ENCODE data around the gene TRIM24. TPM values are rescaled to one million over a fixed set of nuclear protein-coding genes. Genes with fewer than 3 reads are reported as not detected.
"Not testable (repeated sequence)": the region's sequence is repeated elsewhere in the genome, so short reads cannot be mapped to it uniquely, and the experiment has no call there.

Gene TRIM24
- total and polyA plus RNA-seq, 9 donors: 17.0 to 55.6 (median 32.7) TPM

- intact Hi-C loops (cut with DNase I): no loop called here
- no peaks in the 10 kb centered on the region for H3K4me1 ChIP-seq (ENCODE audit: insufficient read depth)
- WGBS, 3 donors: 83 to 90% (median 85%) methylated on average over 2 of the region's 2 CpGs
- H3K9me3 ChIP-seq: peaks cover 0 to 13% of the 10 kb centered on the region in 2 donors
- H3K27me3 ChIP-seq: no peaks in the 10 kb centered on the region
- TF ChIP-seq, protein P1, sequence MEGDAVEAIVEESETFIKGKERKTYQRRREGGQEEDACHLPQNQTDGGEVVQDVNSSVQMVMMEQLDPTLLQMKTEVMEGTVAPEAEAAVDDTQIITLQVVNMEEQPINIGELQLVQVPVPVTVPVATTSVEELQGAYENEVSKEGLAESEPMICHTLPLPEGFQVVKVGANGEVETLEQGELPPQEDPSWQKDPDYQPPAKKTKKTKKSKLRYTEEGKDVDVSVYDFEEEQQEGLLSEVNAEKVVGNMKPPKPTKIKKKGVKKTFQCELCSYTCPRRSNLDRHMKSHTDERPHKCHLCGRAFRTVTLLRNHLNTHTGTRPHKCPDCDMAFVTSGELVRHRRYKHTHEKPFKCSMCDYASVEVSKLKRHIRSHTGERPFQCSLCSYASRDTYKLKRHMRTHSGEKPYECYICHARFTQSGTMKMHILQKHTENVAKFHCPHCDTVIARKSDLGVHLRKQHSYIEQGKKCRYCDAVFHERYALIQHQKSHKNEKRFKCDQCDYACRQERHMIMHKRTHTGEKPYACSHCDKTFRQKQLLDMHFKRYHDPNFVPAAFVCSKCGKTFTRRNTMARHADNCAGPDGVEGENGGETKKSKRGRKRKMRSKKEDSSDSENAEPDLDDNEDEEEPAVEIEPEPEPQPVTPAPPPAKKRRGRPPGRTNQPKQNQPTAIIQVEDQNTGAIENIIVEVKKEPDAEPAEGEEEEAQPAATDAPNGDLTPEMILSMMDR (IDR thresholded peaks at IDR 0.05): no peak
- no peak for TF ChIP-seq EP300 (IDR thresholded peaks at IDR 0.05)
- H3K36me3 ChIP-seq: no peaks in the 10 kb centered on the region
- no peak for DNase-seq
- no peak overlapping the region for H3K4me3 ChIP-seq
- no peak overlapping the region for H3K27ac ChIP-seq
These were observed 64.2 kb downstream of the TRIM24 start for GRCh38 chr7:138524259-138524658.

DNA sequence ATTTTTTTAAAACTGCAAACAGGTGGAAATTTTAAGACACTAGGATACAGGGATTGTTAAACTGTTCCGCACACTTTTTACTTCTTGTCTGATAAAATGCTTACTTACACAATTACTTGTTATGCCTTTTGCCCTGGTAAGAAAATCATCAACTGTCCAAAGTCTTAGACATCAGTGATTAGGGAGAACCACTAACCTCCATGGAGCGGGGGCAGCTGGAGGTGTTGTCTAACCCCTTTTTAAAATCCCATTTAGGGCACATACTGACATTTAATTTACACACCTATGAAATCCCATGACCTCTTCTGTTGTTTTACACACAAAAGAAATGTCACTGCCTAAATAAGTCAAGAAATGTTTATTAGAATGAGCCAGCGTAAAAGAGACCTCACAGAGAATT is 65.7 kb downstream of the TRIM24 start:
- WGBS, 3 donors: 93 to 97% (median 94%) methylated on average over 3 of the region's 3 CpGs
- TF ChIP-seq EP300 (IDR thresholded peaks at IDR 0.05): no peak
- Histone ChIP-seq H3K36me3 (no peaks in the 10 kb centered on the region), H3K27me3 (no peaks in the 10 kb centered on the region), H3K4me1 (ENCODE audit: insufficient read depth) (no peaks in the 10 kb centered on the region), H3K4me3 (no peak overlapping the region), H3K27ac (no peak overlapping the region), H3K9me3 (peaks cover 0 to 13% of the 10 kb centered on the region in 2 donors)
- intact Hi-C loops (cut with DNase I): no loop called here
- DNase-seq: no peak

GRCh38 chr7:138527746-138528223 is 67.7 kb downstream of the TRIM24 start:
- no peaks in the 10 kb centered on the region for H3K4me1 ChIP-seq (ENCODE audit: insufficient read depth)
- H3K27me3 ChIP-seq: no peaks in the 10 kb centered on the region
- peaks cover 0 to 13% of the 10 kb centered on the region in 2 donors for H3K9me3 ChIP-seq
- no peak for DNase-seq
- no peak overlapping the region for H3K27ac ChIP-seq
- TF ChIP-seq POLR2A (IDR thresholded peaks at IDR 0.05) (no peak), EP300 (IDR thresholded peaks at IDR 0.05) (no peak)
- TF ChIP-seq, protein P1 (IDR thresholded peaks at IDR 0.05): no peak
- WGBS, 3 donors: 83 to 88% (median 86%) methylated on average over 5 of the region's 5 CpGs
- no peak overlapping the region for H3K4me3 ChIP-seq
- intact Hi-C loops (cut with DNase I): no loop called here
- H3K36me3 ChIP-seq: no peaks in the 10 kb centered on the region

DNA sequence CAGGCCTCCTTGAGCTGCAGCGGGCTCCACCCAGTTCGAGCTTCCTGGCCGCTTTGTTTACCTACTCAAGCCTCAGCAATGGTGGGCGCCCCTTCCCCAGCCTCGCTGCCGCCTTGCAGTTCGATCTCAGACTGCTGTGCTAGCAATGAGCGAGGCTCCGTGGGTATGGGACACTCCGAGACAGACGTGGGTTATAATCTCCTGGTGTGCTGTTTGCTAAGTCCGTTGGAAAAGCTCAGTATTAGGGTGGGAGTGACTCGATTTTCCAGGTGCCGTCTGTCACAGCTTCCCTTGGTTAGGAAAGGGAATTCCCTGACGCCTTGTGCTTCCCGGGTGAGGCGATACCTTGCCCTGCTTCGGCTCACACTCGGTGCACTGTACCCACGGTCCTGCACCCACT is 76.8 kb downstream of the TRIM24 start:
- H3K4me1 ChIP-seq (ENCODE audit: insufficient read depth); intact Hi-C loops (cut with DNase I); DNase-seq; H3K27ac ChIP-seq; H3K36me3 ChIP-seq; H3K9me3 ChIP-seq; H3K27me3 ChIP-seq; H3K4me3 ChIP-seq: not testable (repeated sequence)
- WGBS, 3 donors: 92 to 96% (median 93%) methylated on average over 20 of the region's 20 CpGs

DNA sequence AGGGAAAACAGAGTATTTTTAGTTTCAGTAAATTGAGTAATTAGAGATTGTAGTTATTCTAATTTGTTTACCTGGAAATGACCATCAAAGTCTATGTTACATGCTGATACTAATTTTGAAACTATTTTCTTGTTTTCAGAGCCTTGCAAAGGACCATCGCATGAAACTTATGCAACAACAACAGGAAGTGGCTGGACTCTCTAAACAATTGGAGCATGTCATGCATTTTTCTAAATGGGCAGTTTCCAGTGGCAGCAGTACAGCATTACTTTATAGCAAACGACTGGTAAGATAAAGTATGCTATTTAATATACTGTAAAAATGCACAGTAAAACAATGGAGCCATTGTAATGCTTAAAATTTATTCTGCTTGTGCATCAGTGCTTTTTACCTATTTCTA is 78.5 kb downstream of the TRIM24 start:
- H3K36me3 ChIP-seq: no peaks in the 10 kb centered on the region
- no peak for DNase-seq
- 30 to 51% (median 33%) methylated on average over 2 of the region's 2 CpGs for WGBS, 3 donors
- H3K27ac ChIP-seq: no peak overlapping the region
- intact Hi-C loops (cut with DNase I): no loop called here
- no peaks in the 10 kb centered on the region for H3K9me3 ChIP-seq
- H3K27me3 ChIP-seq: no peaks in the 10 kb centered on the region
- H3K4me3 ChIP-seq: no peak overlapping the region
- no peaks in the 10 kb centered on the region for H3K4me1 ChIP-seq (ENCODE audit: insufficient read depth)
- TF ChIP-seq POLR2A (IDR thresholded peaks at IDR 0.05): no peak
- TF ChIP-seq, protein P1 (IDR thresholded peaks at IDR 0.05): no peak

Measured in ovary (tissue), 9 donors.